H1 (cell line): Measurements from ENCODE around the gene TLE4. TPM values are rescaled to one million over a fixed set of nuclear protein-coding genes. Genes with fewer than 3 reads are reported as not detected.

Experiments
- CEBPB ChIP-seq: IDR thresholded peaks from 2 replicates; pipeline ENCODE4 v1.6.1; 2012; ENCODE audit warnings: low read depth, low read length
- CHD7 ChIP-seq: fragments of 300-600 bp; sonication (generic); IDR thresholded peaks from 2 replicates; pipeline ENCODE4 v1.7.1; 2012; ENCODE audit warnings: low read length, moderate library complexity, mild to moderate bottlenecking, inconsistent platforms; ENCODE audit not compliant: insufficient replicate concordance
- EGR1 ChIP-seq: IDR thresholded peaks from 2 replicates; pipeline ENCODE4 v1.6.1; 2011; ENCODE audit warnings: low read depth, low read length, borderline replicate concordance
- MAFK ChIP-seq: IDR thresholded peaks from 2 replicates; pipeline ENCODE4 v1.6.1; 2012; ENCODE audit warnings: low read depth, mild to moderate bottlenecking, improper control_type of control experiment, low read length
- RFX5 ChIP-seq: IDR thresholded peaks from 2 replicates; pipeline ENCODE4 v1.6.1; 2011; ENCODE audit warnings: low read depth, low read length, improper control_type of control experiment, borderline replicate concordance
- SAP30 ChIP-seq: fragments of 300-600 bp; sonication (generic); IDR thresholded peaks from 2 replicates; pipeline ENCODE4 v1.7.1; 2012; ENCODE audit warnings: low read length, moderate library complexity, mild to moderate bottlenecking, inconsistent platforms; ENCODE audit not compliant: insufficient read depth, insufficient replicate concordance
- SP1 ChIP-seq: IDR thresholded peaks from 2 replicates; pipeline ENCODE4 v1.6.1; 2011; ENCODE audit warnings: low read depth, low read length
- TBP ChIP-seq: IDR thresholded peaks from 2 replicates; pipeline ENCODE4 v1.6.1; 2011; ENCODE audit warnings: low read depth, low read length, improper control_type of control experiment
- polyA plus RNA-seq, 7 experiments: library from polyadenylated mRNA; depleted of rRNA in 3 of 7; stranded (reverse) in 5 of 7; unstranded in 2 of 7; fragments of >200 nt in 5 of 7; fragments of 200-250 nt in 2 of 7; gene quantifications; 1 replicate in 5 of 7; 2 replicates in 1 of 7; 4 replicates in 1 of 7; pipeline versions ENCODE4 v1.2.1 to v1.2.3, GENCODE V29; 2011 to 2013; ENCODE audit warnings: missing spikeins in 2 of 7, mixed read lengths in 2 of 7
- total RNA-seq: library from RNA; stranded (reverse); fragmentation: NEBNext Ultra II Directional; extraction: Animal tissue kit (Norgen Biotek cat#: 25700); gene quantifications from 2 replicates; pipeline ENCODE4 v1.2.1, GENCODE V29; 2021
- TF ChIP-seq, protein P1 (sequence below): IDR thresholded peaks from 2 replicates; pipeline ENCODE4 v1.6.1; 2012; ENCODE audit warnings: low read length, inconsistent platforms

The TLE4 gene
- total and polyA plus RNA-seq, 2 of the 8 experiments (the other 6 are each of a cell fraction or from before 2014, with no cell fraction given) = 32.4 to 36.9 TPM

DNA sequence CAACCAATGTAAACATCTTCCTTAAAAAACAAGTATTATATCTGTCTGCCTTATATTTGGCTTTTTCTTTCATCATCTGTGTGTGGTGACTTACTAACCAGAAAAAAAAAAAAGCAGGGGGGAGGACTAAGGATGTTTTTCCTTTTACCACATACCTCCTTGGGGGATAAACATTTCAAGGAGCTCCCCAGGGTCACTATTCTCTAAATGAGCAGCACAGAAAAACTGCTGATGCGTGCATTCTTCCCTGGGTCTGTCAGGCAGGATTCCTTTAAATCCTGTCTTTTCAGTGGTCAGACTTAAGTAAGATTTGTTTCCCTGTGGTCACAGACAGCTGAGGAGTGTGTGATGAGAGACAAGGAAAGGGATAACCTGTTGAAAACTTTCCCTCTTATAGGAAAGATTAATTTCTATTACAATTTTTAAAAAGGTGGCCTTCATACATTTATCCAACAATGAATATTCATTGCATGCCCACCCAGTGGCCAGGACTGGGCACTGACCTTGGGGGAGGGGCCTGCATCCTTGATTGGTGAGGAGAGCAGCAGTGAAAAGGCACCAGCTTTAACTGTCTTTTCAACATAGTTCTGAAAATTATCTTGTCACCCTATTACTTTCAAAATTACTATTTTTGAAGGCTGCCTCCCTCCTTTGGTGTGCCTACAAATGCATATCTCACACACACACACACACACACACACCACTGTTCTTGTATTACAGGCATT lies 123.1 kb downstream of the TLE4 start (continued):
- TF ChIP-seq CHD7 = peak; percentile 48
- TF ChIP-seq TBP = no peak
- no peak for TF ChIP-seq SAP30
- TF ChIP-seq SP1 = 0 out of 2 replicates have a peak, but pooled peaks have one; percentile 21
- TF ChIP-seq EGR1 = no peak
- TF ChIP-seq RFX5 = no peak
- TF ChIP-seq, protein P1, sequence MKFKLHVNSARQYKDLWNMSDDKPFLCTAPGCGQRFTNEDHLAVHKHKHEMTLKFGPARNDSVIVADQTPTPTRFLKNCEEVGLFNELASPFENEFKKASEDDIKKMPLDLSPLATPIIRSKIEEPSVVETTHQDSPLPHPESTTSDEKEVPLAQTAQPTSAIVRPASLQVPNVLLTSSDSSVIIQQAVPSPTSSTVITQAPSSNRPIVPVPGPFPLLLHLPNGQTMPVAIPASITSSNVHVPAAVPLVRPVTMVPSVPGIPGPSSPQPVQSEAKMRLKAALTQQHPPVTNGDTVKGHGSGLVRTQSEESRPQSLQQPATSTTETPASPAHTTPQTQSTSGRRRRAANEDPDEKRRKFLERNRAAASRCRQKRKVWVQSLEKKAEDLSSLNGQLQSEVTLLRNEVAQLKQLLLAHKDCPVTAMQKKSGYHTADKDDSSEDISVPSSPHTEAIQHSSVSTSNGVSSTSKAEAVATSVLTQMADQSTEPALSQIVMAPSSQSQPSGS = peak; percentile 87
- peak; percentile 98 for TF ChIP-seq MAFK
- no peak for TF ChIP-seq CEBPB
